ENCODE results near the gene OSBPL5. TPM values are rescaled to one million over a fixed set of nuclear protein-coding genes. Genes with fewer than 3 reads are reported as not detected.

OSBPL5 gene
- total RNA-seq, 2 experiments from 2014 or later: 0.63 to 2.7 TPM

DNA sequence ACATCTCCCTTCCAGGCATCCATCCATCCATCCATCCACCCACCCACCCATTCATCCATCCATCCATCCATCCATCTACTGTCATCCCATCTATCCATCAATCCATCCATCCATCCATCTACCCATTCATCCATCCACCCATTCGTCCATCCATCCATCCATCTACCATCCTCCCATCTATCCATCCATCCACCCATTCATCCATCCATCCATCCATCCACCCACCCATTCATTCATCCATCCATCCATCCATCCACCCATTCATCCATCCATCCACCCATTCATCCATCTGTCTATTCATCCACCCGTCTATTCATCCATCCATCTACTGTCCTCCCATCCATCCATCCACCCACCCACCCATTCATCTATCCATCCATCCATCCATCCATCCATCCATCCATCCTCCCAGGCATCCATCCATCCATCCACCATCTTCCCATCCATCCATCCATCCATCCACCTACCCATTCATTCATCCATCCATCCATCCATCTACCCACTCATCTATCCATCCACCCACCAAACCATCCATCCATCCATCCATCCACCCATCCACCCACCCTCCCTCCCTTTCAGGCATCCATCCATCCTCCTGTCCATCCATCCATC lies 33.7 kb downstream of the OSBPL5 start:
- no peak overlapping the region for H3K27ac ChIP-seq (ENCODE audit: low read depth, low read length, poor library complexity, severe bottlenecking)
- H3K4me2 ChIP-seq (ENCODE audit: low read length): no peak overlapping the region
- no TSS peak for BruUV-seq (replicated peaks)
- intact Hi-C loops (cut with micrococcal nuclease; ENCODE audit: unreplicated experiment): no loop called here
- H4K20me1 ChIP-seq (ENCODE audit: insufficient read depth, low read length): no peaks in the 10 kb centered on the region
- H2AFZ ChIP-seq (ENCODE audit: low read length): no peak overlapping the region
- H3K9me2 ChIP-seq (ENCODE audit: insufficient read depth, low read length): no peaks in the 10 kb centered on the region
- H3K36me3 ChIP-seq (ENCODE audit: insufficient read depth, low read length): no peaks in the 10 kb centered on the region
- POLR2A ChIA-PET: no interaction called here
- H3K4me3 ChIP-seq (ENCODE audit: low read depth, low read length, poor library complexity, severe bottlenecking): no peak overlapping the region
- H3K9me3 ChIP-seq (ENCODE audit: low read length): no peaks in the 10 kb centered on the region
- CTCF ChIA-PET (ENCODE audit: unreplicated experiment): no interaction called here
- DNase-seq (ENCODE audit: low spot score): no peak
- no peaks in the 10 kb centered on the region for H3K79me2 ChIP-seq (ENCODE audit: insufficient read depth, low read depth, low read length)
- TF ChIP-seq EZH2phosphoT487 (IDR thresholded peaks at IDR 0.05; ENCODE audit: borderline replicate concordance, low read depth, low read length): no peak
- no peak for TF ChIP-seq CTCF (conservative IDR thresholded peaks at IDR 0.05; ENCODE audit: low read length)
- H3K4me1 ChIP-seq (ENCODE audit: insufficient read depth, low read length, poor library complexity, severe bottlenecking): no peaks in the 10 kb centered on the region

DNA sequence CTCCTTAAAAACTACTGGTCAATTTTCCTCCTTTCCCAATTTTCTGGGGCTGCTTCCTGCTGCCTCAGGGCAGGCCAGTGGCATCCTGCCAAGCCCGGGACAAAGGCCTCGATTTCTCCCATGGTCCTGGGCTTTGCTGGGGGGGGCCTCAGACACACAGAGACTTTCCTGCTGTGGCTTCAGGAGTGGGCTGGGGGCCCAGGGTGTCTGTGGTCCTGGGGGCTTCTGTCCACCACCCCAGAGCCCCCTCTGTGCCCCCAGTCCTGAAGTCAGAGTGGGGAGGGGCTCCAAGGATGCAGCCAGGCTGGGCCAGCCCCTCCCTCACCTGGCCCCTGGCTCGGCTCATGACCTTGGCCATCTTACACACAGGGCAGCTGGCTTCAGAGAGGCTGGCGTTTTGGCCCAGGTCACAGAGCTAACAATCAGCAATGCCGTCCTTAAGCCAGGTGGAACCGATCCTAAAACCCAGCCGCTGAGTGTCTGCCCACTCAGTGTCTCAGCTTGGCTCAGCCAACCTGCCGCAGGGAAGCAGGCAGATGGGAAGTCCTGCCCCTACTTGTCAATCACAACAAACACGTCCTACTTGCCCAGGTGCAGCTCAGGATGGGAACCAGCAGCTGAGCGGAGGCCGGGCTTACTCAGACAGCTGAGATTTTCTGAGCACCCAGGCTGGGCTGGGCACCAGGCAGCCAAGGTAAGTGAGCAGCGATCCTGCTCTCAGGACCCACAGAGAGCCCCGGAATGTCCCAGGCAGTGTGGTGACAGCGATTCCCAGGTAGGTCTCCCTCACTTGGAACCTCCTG lies 34.6 kb downstream of the OSBPL5 start:
- intact Hi-C loops (cut with micrococcal nuclease; ENCODE audit: unreplicated experiment): no loop called here
- DNase-seq (ENCODE audit: low spot score): no peak
- Histone ChIP-seq H3K9me3 (ENCODE audit: low read length) (no peaks in the 10 kb centered on the region), H4K20me1 (ENCODE audit: insufficient read depth, low read length) (no peaks in the 10 kb centered on the region), H3K4me1 (ENCODE audit: insufficient read depth, low read length, poor library complexity, severe bottlenecking) (no peaks in the 10 kb centered on the region), H3K4me3 (ENCODE audit: low read depth, low read length, poor library complexity, severe bottlenecking) (no peak overlapping the region), H3K9me2 (ENCODE audit: insufficient read depth, low read length) (no peaks in the 10 kb centered on the region), H3K79me2 (ENCODE audit: insufficient read depth, low read depth, low read length) (no peaks in the 10 kb centered on the region), H3K4me2 (ENCODE audit: low read length) (no peak overlapping the region), H3K36me3 (ENCODE audit: insufficient read depth, low read length) (no peaks in the 10 kb centered on the region), H2AFZ (ENCODE audit: low read length) (no peak overlapping the region), H3K27ac (ENCODE audit: low read depth, low read length, poor library complexity, severe bottlenecking) (no peak overlapping the region)
- CTCF ChIA-PET (ENCODE audit: unreplicated experiment): no interaction called here
- BruUV-seq (replicated peaks): no TSS peak
- POLR2A ChIA-PET: no interaction called here
- TF ChIP-seq CTCF (conservative IDR thresholded peaks at IDR 0.05; ENCODE audit: low read length) (no peak), EZH2phosphoT487 (IDR thresholded peaks at IDR 0.05; ENCODE audit: borderline replicate concordance, low read depth, low read length) (no peak)

All from OCI-LY7 (cell line).